ENCODE results near the gene LRRC25. TPM values are rescaled to one million over a fixed set of nuclear protein-coding genes. Genes with fewer than 3 reads are reported as not detected.

Gene LRRC25
- total RNA-seq, 1 experiment from 2014 or later, result not detected

DNA sequence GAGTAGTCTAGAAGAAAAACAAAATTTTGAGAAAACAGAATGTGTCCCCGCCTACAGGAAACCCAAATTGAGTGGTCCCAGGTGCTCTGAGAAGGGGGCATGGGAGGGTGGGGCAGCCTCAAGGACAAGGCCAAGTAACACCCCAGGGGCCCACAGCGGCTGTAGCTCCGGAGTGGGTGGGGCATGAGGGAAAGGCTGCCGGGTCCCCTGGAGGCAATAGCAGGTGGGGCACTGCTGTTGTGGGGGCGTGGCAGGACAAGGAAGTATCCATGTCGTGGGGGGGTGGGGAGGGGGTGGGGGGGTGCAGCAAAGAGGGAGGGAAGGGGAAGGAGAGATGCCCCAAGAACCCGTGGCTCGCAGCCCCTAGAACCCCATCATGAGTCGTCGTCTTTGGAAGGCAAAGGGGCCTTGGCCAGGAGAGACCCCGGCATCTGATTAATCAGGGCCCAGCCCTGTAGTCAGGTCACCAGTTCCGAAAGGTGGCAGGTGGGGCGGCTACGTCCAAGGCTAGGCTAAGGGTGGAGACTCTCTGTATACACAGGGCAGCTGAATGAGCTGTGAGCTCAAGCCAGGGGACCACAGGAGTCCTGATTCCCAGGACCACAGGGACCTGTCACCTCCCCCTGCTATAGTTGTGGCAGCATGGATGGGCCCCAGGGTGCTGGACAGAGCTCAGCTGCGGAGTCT is 48.0 kb upstream of the LRRC25 start:
- TF ChIP-seq, protein P1, sequence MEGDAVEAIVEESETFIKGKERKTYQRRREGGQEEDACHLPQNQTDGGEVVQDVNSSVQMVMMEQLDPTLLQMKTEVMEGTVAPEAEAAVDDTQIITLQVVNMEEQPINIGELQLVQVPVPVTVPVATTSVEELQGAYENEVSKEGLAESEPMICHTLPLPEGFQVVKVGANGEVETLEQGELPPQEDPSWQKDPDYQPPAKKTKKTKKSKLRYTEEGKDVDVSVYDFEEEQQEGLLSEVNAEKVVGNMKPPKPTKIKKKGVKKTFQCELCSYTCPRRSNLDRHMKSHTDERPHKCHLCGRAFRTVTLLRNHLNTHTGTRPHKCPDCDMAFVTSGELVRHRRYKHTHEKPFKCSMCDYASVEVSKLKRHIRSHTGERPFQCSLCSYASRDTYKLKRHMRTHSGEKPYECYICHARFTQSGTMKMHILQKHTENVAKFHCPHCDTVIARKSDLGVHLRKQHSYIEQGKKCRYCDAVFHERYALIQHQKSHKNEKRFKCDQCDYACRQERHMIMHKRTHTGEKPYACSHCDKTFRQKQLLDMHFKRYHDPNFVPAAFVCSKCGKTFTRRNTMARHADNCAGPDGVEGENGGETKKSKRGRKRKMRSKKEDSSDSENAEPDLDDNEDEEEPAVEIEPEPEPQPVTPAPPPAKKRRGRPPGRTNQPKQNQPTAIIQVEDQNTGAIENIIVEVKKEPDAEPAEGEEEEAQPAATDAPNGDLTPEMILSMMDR (conservative IDR thresholded peaks at IDR 0.05), result no peak
- WGBS (ENCODE audit: extremely low coverage, insufficient read length, low lambda C conversion rate), result no CpG with 5 or more reads among the region's 15 CpGs
- Histone ChIP-seq H3K9ac (ENCODE audit: extremely low read depth, insufficient read length, low read length) (no peak overlapping the region), H2BK5ac (ENCODE audit: insufficient read length, low read length) (no peak overlapping the region), H3K18ac (ENCODE audit: insufficient read length, low read depth, low read length) (no peak overlapping the region), H4K91ac (ENCODE audit: insufficient read length, low read depth, low read length) (no peak overlapping the region), H3K9me3 (ENCODE audit: control insufficient read depth, low read depth, low read length) (no peaks in the 10 kb centered on the region), H4K8ac (replicated peaks; ENCODE audit: insufficient read length, low read depth, low read length) (no peak overlapping the region), H2BK20ac (ENCODE audit: low read depth, low read length, poor library complexity, severe bottlenecking) (no peak overlapping the region), H3K4me1 (ENCODE audit: insufficient read depth, low read length) (no peaks in the 10 kb centered on the region), H3K27me3 (ENCODE audit: insufficient read depth, low read length) (no peaks in the 10 kb centered on the region), H3K23me2 (ENCODE audit: insufficient read length, low read depth, low read length, poor library complexity, severe bottlenecking) (no peaks in the 10 kb centered on the region), H2AFZ (ENCODE audit: low read length) (no peak overlapping the region), H3K4ac (ENCODE audit: low read depth, low read length) (no peak overlapping the region), H2BK12ac (ENCODE audit: insufficient read length, low read depth, low read length) (no peak overlapping the region), H3K56ac (ENCODE audit: insufficient read length, low read depth, low read length) (no peak overlapping the region), H3K79me1 (ENCODE audit: insufficient read depth, low read depth, low read length, poor library complexity, severe bottlenecking) (no peaks in the 10 kb centered on the region), H4K20me1 (ENCODE audit: control insufficient read depth, insufficient read depth, insufficient read length) (no peaks in the 10 kb centered on the region), H3K79me2 (ENCODE audit: insufficient read depth, low read length) (no peaks in the 10 kb centered on the region), H3K23ac (ENCODE audit: insufficient read length, low read depth, low read length) (no peak overlapping the region), H2BK15ac (ENCODE audit: low read depth, low read length) (no peak overlapping the region), H2BK120ac (ENCODE audit: low read depth, low read length, poor library complexity, severe bottlenecking) (no peak overlapping the region), H2AK5ac (ENCODE audit: insufficient read length, low read length) (no peak overlapping the region), H3K14ac (ENCODE audit: insufficient read depth, low read length) (no peak overlapping the region), H3K27ac (ENCODE audit: insufficient read length, low read depth, low read length) (no peak overlapping the region), H3K4me2 (ENCODE audit: insufficient read depth, insufficient read length, low read length) (no peak overlapping the region), H3T11ph (ENCODE audit: low read length) (no peak overlapping the region), H4K5ac (ENCODE audit: insufficient read length, low read depth, low read length) (no peak overlapping the region)
- Mint-ChIP-seq H3K27me3 (ENCODE audit: low read depth) (peaks cover 1% of the 10 kb centered on the region; the same call in 1 of the 2 replicates), H3K36me3 (ENCODE audit: insufficient read depth in 1 of 3, low read depth in 3 of 3) (peaks cover 5 to 34% (median 25%) of the 10 kb centered on the region in 3 experiments; a peak in 6 of 7 replicates), H3K4me1 (peaks cover 3 to 5% of the 10 kb centered on the region in 2 experiments; a peak in 3 of 4 replicates), H3K9me3 (peaks cover 3% of the 10 kb centered on the region in 2 experiments; a peak in 3 of 5 replicates), H3K4me3 (no peak overlapping the region), H3K27ac (no peak overlapping the region)
- DNase-seq, result no peak
